ENCODE results near the gene ZEB2. TPM values are rescaled to one million over a fixed set of nuclear protein-coding genes. Genes with fewer than 3 reads are reported as not detected.

ZEB2 gene
- total RNA-seq, 1 experiment from 2014 or later, result 1.2 TPM

GRCh38 chr2:144533221-144533620, 13.3 kb upstream of the ZEB2 start:
- TF ChIP-seq, protein P1, sequence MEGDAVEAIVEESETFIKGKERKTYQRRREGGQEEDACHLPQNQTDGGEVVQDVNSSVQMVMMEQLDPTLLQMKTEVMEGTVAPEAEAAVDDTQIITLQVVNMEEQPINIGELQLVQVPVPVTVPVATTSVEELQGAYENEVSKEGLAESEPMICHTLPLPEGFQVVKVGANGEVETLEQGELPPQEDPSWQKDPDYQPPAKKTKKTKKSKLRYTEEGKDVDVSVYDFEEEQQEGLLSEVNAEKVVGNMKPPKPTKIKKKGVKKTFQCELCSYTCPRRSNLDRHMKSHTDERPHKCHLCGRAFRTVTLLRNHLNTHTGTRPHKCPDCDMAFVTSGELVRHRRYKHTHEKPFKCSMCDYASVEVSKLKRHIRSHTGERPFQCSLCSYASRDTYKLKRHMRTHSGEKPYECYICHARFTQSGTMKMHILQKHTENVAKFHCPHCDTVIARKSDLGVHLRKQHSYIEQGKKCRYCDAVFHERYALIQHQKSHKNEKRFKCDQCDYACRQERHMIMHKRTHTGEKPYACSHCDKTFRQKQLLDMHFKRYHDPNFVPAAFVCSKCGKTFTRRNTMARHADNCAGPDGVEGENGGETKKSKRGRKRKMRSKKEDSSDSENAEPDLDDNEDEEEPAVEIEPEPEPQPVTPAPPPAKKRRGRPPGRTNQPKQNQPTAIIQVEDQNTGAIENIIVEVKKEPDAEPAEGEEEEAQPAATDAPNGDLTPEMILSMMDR (conservative IDR thresholded peaks at IDR 0.05), result no peak
- DNase-seq, result no peak
- H3K56ac ChIP-seq (ENCODE audit: insufficient read length, low read depth, low read length), result no peak overlapping the region
- H3K4me1 Mint-ChIP-seq, result peaks cover 4 to 10% of the 10 kb centered on the region in 2 experiments; a peak in 3 of 4 replicates
- H4K91ac ChIP-seq (ENCODE audit: insufficient read length, low read depth, low read length), result no peak overlapping the region
- H3K9ac ChIP-seq (ENCODE audit: extremely low read depth, insufficient read length, low read length), result no peak overlapping the region
- H3K79me2 ChIP-seq (ENCODE audit: insufficient read depth, low read length), result no peaks in the 10 kb centered on the region
- H3K9me3 ChIP-seq (ENCODE audit: control insufficient read depth, low read depth, low read length), result no peaks in the 10 kb centered on the region
- H2BK12ac ChIP-seq (ENCODE audit: insufficient read length, low read depth, low read length), result no peak overlapping the region
- H3K27me3 ChIP-seq (ENCODE audit: insufficient read depth, low read length), result no peaks in the 10 kb centered on the region
- H3K36me3 Mint-ChIP-seq (ENCODE audit: insufficient read depth in 1 of 3, low read depth in 3 of 3), result peaks cover 0 to 8% (median 0%) of the 10 kb centered on the region in 3 experiments; a peak in 4 of 7 replicates
- no peaks in the 10 kb centered on the region for H3K79me1 ChIP-seq (ENCODE audit: insufficient read depth, low read depth, low read length, poor library complexity, severe bottlenecking)
- no peak overlapping the region for H3K14ac ChIP-seq (ENCODE audit: insufficient read depth, low read length)
- no peaks in the 10 kb centered on the region for H4K20me1 ChIP-seq (ENCODE audit: control insufficient read depth, insufficient read depth, insufficient read length)
- no peak overlapping the region for H2BK5ac ChIP-seq (ENCODE audit: insufficient read length, low read length)
- no peak overlapping the region for H3T11ph ChIP-seq (ENCODE audit: low read length)
- H2BK15ac ChIP-seq (ENCODE audit: low read depth, low read length), result no peak overlapping the region
- no peak overlapping the region for H4K5ac ChIP-seq (ENCODE audit: insufficient read length, low read depth, low read length)
- peaks cover 5 to 7% of the 10 kb centered on the region in 2 experiments; a peak in 4 of 5 replicates for H3K9me3 Mint-ChIP-seq
- no CpG with 5 or more reads among the region's 7 CpGs for WGBS (ENCODE audit: extremely low coverage, insufficient read length, low lambda C conversion rate)
- H2AFZ ChIP-seq (ENCODE audit: low read length), result no peak overlapping the region
- H3K27me3 Mint-ChIP-seq (ENCODE audit: low read depth), result peaks cover 3% of the 10 kb centered on the region
- H3K27ac ChIP-seq (ENCODE audit: insufficient read length, low read depth, low read length), result no peak overlapping the region
- no peak overlapping the region for H2BK20ac ChIP-seq (ENCODE audit: low read depth, low read length, poor library complexity, severe bottlenecking)
- no peak overlapping the region for H3K4me2 ChIP-seq (ENCODE audit: insufficient read depth, insufficient read length, low read length)
- H3K4me1 ChIP-seq (ENCODE audit: insufficient read depth, low read length), result no peaks in the 10 kb centered on the region
- no peak overlapping the region for H4K8ac ChIP-seq (replicated peaks; ENCODE audit: insufficient read length, low read depth, low read length)
- H3K27ac Mint-ChIP-seq, result peak overlapping the region in 1 of 3 experiments; percentile 46; a peak in 1 of 7 replicates
- no peak overlapping the region for H2AK5ac ChIP-seq (ENCODE audit: insufficient read length, low read length)
- no peak overlapping the region for H3K4me3 Mint-ChIP-seq
- H2BK120ac ChIP-seq (ENCODE audit: low read depth, low read length, poor library complexity, severe bottlenecking), result no peak overlapping the region
- H3K4ac ChIP-seq (ENCODE audit: low read depth, low read length), result no peak overlapping the region
- no peak overlapping the region for H3K18ac ChIP-seq (ENCODE audit: insufficient read length, low read depth, low read length)
- no peaks in the 10 kb centered on the region for H3K23me2 ChIP-seq (ENCODE audit: insufficient read length, low read depth, low read length, poor library complexity, severe bottlenecking)
- H3K23ac ChIP-seq (ENCODE audit: insufficient read length, low read depth, low read length), result no peak overlapping the region

Data from H9 (cell line).